ENCODE measurements around the gene MTRF1. TPM values are rescaled to one million over a fixed set of nuclear protein-coding genes. Genes with fewer than 3 reads are reported as not detected.

The MTRF1 gene
- polyA plus RNA-seq, 1 experiment = 5.2 TPM

DNA sequence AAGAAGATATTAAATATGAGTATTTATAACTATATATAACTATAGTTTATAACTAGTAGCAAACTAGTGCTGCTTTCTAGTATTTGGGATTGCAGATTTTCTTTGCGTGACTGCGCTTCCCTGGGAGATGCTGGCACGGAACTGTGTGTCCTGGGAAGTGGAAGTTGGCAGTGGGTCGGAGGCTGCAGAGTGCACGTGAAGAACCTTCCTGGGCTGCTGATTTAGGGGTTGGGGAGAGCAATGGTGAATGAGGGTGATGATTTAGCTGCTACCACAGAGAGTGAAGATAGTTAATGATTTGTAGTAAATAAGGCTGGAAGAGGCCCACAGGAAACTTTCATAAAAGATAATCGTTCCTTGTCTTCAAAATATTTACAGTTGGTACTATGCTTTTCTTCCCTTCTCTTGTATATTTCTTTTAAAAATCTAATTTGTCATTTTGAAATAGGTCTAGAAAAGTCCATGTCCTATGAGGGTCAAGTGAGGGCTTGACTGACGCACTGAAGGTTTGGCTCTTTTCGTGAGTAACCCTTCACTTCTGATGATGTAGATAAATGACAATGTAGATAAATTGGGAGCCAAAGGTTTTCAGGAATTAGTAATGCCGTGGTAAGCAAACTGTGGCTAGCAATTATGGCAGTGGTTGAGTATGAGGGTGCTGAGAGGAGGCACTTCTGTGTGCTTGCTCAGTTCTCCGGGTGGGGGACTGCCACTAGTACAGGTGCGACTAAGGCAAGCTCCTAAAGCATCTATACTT is 44.7 kb upstream of the MTRF1 start:
- ChIA-PET CTCF (interaction anchor here (0.9 kb wide), 1 partner anchor 1198 kb away, joined by 4 read pairs; no protein-coding TSS in a partner anchor), POLR2A (no interaction called here)
- H3K4me3 ChIP-seq (ENCODE audit: low read depth, low read length) = no peak overlapping the region
- no peaks in the 10 kb centered on the region for H3K27me3 ChIP-seq (ENCODE audit: control insufficient read depth, insufficient read depth, low read length)
- no peak for DNase-seq (ENCODE audit: low read depth)
- TF ChIP-seq, protein P1, sequence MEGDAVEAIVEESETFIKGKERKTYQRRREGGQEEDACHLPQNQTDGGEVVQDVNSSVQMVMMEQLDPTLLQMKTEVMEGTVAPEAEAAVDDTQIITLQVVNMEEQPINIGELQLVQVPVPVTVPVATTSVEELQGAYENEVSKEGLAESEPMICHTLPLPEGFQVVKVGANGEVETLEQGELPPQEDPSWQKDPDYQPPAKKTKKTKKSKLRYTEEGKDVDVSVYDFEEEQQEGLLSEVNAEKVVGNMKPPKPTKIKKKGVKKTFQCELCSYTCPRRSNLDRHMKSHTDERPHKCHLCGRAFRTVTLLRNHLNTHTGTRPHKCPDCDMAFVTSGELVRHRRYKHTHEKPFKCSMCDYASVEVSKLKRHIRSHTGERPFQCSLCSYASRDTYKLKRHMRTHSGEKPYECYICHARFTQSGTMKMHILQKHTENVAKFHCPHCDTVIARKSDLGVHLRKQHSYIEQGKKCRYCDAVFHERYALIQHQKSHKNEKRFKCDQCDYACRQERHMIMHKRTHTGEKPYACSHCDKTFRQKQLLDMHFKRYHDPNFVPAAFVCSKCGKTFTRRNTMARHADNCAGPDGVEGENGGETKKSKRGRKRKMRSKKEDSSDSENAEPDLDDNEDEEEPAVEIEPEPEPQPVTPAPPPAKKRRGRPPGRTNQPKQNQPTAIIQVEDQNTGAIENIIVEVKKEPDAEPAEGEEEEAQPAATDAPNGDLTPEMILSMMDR (IDR thresholded peaks at IDR 0.05; ENCODE audit: insufficient read depth, low read depth, low read length) = no peak
- H3K36me3 ChIP-seq (ENCODE audit: control insufficient read depth, insufficient read depth, low read length) = no peaks in the 10 kb centered on the region

DNA sequence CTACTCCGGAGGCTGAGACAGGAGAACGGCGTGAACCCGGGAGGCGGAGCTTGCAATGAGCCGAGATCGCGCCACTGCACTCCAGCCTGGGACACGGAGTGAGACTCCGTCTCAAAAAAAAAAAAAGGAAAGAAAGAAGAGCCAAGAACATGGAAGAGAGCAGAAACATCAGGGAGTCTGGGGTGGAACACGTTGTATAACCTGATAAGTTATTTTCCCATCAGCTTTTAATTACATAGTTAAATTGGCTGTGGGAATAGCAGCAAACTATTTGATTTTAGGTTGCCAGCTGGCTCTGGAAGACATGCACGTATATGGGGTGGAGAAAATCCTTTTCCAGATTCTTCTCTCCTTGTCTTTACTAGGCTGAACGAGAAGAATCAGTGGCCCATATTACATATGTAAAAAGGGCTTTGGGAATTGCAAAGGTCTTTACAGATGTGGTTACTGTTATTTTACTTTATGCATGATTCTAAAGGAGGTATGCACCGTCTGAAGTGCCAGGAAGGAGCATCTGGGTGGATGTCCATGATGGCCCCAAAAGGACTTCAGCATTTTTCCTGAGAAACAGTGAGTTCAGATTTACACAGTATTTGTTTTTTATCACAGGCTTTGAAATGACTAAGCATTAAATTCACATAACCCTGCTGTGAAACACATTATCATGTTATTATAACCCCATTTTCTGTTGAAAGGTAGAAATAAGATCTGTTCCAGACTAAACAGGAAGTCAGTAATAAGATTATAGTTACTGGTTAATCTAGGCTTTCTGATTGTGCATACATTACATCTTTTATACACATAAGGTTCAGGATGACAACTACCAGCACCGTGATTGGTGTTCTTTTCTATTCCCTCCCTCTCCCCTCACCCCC is 43.1 kb upstream of the MTRF1 start:
- no peaks in the 10 kb centered on the region for H3K27me3 ChIP-seq (ENCODE audit: control insufficient read depth, insufficient read depth, low read length)
- POLR2A ChIA-PET = interaction anchor here (0.7 kb wide), 1 partner anchor 317 kb away, joined by 6 read pairs; no protein-coding TSS in a partner anchor
- TF ChIP-seq, protein P1 (IDR thresholded peaks at IDR 0.05; ENCODE audit: insufficient read depth, low read depth, low read length) = no peak
- H3K4me3 ChIP-seq (ENCODE audit: low read depth, low read length) = no peak overlapping the region
- CTCF ChIA-PET = no interaction called here
- no peak for DNase-seq (ENCODE audit: low read depth)
- H3K36me3 ChIP-seq (ENCODE audit: control insufficient read depth, insufficient read depth, low read length) = no peaks in the 10 kb centered on the region

DNA sequence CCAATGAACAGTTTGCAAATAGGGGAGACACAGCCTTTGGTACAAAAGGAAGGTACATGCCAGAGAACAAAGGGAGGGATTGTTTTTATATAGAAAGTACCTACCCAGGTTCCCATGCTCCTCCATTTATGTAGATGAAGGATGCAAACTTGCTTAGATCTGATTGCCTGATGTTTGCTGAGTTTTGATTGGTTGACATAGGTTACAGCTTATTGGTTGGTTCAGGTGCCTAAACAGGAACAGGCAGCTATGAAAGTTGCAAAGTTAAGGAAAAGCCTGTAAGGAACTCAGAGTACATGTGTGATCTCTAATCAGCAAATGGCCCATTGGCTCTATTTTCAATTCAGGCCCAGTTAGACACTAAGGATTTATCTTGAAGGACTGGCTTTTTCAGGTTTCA is 41.2 kb upstream of the MTRF1 start:
- CTCF ChIA-PET = no interaction called here
- no peaks in the 10 kb centered on the region for H3K36me3 ChIP-seq (ENCODE audit: control insufficient read depth, insufficient read depth, low read length)
- POLR2A ChIA-PET = no interaction called here
- H3K4me3 ChIP-seq (ENCODE audit: low read depth, low read length) = no peak overlapping the region
- TF ChIP-seq, protein P1 (IDR thresholded peaks at IDR 0.05; ENCODE audit: insufficient read depth, low read depth, low read length) = no peak
- no peaks in the 10 kb centered on the region for H3K27me3 ChIP-seq (ENCODE audit: control insufficient read depth, insufficient read depth, low read length)
- DNase-seq (ENCODE audit: low read depth) = no peak

DNA sequence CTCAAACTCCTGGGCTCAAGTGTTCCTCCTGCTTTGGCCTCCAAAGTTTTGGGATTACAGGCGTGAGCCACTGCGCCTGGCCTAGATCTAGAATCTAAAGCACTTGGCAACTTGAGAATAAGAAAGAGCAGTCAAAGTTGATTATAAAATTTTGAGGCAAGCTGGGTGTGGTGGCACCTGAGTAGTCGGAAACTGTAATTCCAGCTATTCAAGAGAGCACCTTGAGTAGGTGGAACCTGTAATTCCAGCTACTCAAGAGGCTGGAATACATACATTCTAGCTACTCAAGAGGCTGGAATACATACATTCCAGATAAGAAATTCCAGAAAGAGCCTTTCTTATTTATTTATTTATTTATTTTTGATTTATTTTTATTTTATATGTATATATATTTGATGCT is 39.4 kb upstream of the MTRF1 start:
- no peaks in the 10 kb centered on the region for H3K36me3 ChIP-seq (ENCODE audit: control insufficient read depth, insufficient read depth, low read length)
- no peak for DNase-seq (ENCODE audit: low read depth)
- ChIA-PET POLR2A (no interaction called here), CTCF (no interaction called here)
- H3K4me3 ChIP-seq (ENCODE audit: low read depth, low read length) = no peak overlapping the region
- H3K27me3 ChIP-seq (ENCODE audit: control insufficient read depth, insufficient read depth, low read length) = no peaks in the 10 kb centered on the region
- TF ChIP-seq, protein P1 (IDR thresholded peaks at IDR 0.05; ENCODE audit: insufficient read depth, low read depth, low read length) = no peak

Measured in BJ (cell line).